ENCODE data around the gene NBPF3.
A peak's percentile ranks its signal among the peaks of the same experiment; 100 is the strongest.

The NBPF3 gene

DNA sequence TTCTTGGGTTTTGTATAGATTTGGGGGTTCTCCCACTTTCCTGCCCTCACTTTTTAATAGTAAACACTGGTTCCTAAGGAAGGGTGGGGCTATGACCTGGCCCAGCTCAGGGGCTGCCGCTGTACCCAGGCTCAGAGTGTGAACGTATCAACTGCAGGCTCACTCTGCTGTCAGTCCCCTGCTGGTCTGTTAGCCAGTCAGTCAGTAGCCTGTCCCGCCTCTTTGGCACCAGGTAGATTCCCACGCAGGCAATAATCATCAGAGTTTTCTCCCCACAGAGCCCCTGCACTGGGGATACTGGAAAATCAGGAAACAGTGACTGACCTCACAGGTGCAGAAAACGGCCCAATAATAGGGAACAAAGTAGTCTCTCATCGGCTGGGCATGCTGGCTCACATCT is 54.3 kb downstream of the NBPF3 start:
- DNase-seq (ENCODE audit: low read depth in 3 of 3) = no peak

- no peak for DNase-seq (ENCODE audit: low read depth in 3 of 3)
Measured at GRCh38 chr1:21495225-21495820, 55.4 kb downstream of the NBPF3 start.

DNA sequence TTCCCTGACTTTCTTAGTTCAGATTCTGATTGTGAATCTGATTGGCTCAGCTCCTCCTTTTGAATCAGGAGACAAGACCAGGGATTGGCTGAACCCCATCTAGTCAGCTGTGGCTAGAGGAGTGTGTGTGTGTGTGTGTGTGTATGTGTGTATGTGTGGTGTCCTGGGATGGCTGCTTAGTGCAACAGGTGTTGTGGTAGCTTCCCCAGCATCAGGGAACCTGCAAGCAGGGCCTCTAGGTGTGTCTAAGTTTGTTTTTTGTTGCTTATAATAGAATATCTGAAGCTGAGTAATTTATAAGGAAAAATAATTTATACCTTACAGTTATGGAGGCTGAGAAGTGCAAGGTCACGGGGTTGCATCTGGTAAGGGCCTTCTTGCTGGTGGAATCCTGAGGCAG is 56.1 kb downstream of the NBPF3 start:
- DNase-seq (ENCODE audit: low read depth in 3 of 3) = no peak

- no peak for DNase-seq (ENCODE audit: low read depth in 3 of 3)
Measured at GRCh38 chr1:21496886-21497285, 56.9 kb downstream of the NBPF3 start.

- no peak for DNase-seq (ENCODE audit: low read depth in 3 of 3)
Measured at GRCh38 chr1:21497466-21498061, 57.6 kb downstream of the NBPF3 start.

GRCh38 chr1:21499283-21499950 is 59.5 kb downstream of the NBPF3 start:
- no peak for DNase-seq (ENCODE audit: low read depth in 3 of 3)

- no peak for DNase-seq (ENCODE audit: low read depth in 3 of 3)
Measured at GRCh38 chr1:21503706-21504377, 63.9 kb downstream of the NBPF3 start.

DNA sequence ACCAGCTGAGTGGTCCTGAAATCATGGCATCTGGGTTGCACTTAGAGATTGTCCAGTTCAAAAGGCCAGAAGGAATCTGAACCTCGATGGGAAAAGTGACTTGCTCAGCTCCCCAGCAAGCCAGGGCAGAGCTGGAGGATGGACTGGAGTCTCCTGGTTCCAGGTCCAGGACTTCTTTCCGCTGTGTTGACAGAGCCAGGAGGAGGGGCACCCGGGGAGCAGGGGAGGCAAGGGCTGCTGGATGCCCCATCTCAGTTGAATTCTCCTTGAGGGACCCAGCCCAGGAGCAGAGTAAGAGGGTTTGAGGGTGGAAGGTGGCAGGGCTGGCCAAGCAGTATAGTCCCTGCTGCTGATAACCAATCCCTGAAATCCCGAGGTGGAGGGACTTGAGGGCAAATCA is 66.9 kb downstream of the NBPF3 start:
- no peak for DNase-seq (ENCODE audit: low read depth in 3 of 3)

DNA sequence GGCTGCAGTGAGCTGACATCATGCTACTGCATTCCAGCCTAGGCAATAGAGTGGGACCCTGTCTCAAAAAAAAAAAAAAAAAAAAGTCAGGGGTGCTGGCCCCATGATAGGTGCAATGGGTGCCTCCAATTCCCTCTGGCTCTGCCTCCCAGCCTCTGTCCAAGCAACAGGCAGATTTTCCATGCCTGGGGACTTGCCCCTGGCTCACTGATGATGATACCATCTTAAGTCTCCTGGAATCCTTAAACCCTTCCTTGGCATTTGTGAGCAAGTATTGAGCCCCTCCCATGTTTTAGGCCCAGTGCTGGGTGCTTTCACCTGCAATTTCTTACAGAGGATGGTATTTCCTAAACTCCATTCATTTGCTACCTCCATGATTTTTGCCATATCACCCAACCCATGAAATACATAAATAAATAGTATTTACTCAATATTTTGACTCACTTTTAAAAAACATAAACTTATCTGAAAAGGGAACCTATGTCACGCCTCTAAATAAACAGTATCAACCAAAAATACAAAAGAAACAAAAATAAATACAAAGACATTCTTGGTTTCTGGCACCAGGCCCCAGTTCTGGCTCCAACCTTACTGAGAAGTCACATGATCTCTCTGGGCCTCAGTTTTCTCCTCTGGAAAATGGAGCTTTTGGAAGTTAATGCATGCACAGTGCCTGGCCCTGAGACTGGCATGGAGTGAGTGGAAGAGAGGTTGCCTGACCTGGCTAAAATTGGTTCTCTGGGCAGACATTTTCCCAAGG is 67.8 kb downstream of the NBPF3 start:
- DNase-seq (ENCODE audit: low read depth in 3 of 3) = no peak

GRCh38 chr1:21508580-21509350 is 68.8 kb downstream of the NBPF3 start:
- peak; percentile 29 to 75 (median 45) for DNase-seq (ENCODE audit: low read depth in 3 of 3)

DNA sequence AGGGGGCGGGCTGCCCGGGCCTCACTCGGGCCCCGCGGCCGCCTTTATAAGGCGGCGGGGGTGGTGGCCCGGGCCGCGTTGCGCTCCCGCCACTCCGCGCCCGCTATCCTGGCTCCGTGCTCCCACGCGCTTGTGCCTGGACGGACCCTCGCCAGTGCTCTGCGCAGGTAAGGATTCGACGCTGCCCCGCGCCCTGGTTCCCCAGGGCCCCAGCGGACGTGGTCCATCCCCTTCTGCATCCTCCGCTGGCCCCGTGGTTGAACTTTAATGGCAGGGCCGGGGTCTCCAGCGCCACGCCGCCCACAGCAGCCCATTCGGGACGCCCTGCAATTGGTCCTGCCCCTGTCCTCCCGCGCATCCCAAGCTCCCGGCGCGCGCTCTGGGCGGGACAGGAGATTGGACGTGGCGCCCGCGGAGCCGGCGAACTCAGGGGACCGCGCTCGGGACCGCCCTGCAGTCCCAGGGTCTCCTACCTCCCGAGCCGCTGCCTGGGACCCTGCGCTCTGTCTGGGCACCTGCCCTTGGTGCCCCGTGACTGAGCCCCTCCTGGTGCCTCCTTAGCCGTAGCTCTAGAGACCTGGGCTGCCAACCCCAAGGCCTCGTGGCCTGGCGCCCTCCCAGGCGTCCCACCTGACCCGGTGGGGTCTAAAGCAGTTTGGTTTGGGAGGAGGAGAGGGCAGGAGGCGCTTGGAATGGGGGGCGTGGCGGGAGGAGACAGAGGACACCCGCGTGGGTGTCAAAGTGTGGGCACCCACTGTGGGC is 69.6 kb downstream of the NBPF3 start, which contains the start of gene ALPL:
Gene ALPL, plus strand, starts transcription at position 73 of the 762 bp plus-strand sequence. CDS start 44,659 bp downstream, outside the sequence.
- DNase-seq (ENCODE audit: low read depth in 3 of 3) = no peak

GRCh38 chr1:21510113-21510493 is 70.2 kb downstream of the NBPF3 start:
- DNase-seq (ENCODE audit: low read depth in 3 of 3) = no peak

DNA sequence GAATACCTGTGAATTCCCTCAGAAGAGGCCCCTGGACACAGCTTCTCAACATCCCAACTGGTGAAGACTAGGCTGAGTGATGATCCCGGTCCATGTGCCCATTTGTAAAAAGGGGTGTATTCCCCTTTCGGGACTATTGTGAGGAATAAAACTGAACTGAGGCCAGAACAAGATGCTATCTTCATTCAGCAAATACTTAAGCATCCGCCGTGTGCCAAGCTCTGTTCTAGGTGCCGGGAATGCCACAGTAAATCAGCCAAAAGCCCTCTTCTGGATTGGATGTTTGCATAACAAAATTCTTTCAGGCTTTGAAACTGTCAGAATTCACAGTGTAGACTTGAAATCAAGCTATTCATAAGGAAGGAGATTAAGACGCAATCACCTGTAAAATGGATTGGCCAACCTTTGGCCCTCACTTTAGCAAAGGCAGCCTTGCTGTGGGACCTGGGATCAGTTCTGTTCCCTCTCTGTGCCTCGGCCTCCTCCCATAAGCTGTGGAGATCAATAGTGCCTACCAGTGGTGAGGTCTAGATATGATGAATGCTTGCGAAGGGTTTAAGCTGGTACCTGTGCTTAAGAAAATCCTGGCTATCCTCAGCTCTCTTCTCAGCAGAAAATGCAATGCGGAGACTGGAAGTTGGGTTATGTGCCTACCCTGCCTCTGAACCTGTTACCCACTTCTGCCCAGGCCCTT is 71.1 kb downstream of the NBPF3 start:
- no peak for DNase-seq (ENCODE audit: low read depth in 3 of 3)

- no peak for DNase-seq (ENCODE audit: low read depth in 3 of 3)
Measured at GRCh38 chr1:21511579-21512522, 71.9 kb downstream of the NBPF3 start.

DNA sequence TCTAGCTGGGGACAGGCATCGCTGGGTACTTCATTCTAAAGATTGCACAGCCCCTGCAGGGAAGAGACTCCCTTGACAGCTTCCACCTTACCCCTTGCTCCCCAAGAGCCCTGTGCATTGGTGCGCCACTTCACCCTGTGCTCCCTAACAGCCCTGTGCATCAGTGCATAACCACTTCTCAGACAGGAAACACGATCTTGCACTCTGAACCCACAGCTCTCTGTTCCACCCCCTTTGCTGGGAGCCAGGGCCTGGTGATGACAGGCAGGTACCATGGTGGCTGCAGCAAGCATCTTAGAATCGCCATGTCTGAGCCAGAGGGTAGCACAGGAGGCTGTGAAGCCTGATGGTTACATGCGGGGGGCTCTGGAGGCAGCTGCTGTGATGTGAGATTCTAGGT is 74.3 kb downstream of the NBPF3 start:
- no peak for DNase-seq (ENCODE audit: low read depth in 3 of 3)

- no peak for DNase-seq (ENCODE audit: low read depth in 3 of 3)
Measured at GRCh38 chr1:21517161-21517589, 77.2 kb downstream of the NBPF3 start.

GRCh38 chr1:21517660-21518480 is 77.9 kb downstream of the NBPF3 start:
- no peak for DNase-seq (ENCODE audit: low read depth in 3 of 3)
